Mesothelial cell of epicardium (in vitro differentiated cells): ENCODE measurements around the gene EEFSEC. TPM values are rescaled to one million over a fixed set of nuclear protein-coding genes. Genes with fewer than 3 reads are reported as not detected.

Experiments used
- DNase-seq, 2 experiments: peaks; one replicate each; pipeline ENCODE4 v3.0.0; 2021; ENCODE audit warnings: low spot score in 2 of 2; ENCODE audit not compliant: unreplicated experiment in 2 of 2
- H3K27ac Mint-ChIP-seq: 2 replicates; pipeline ENCODE4 v1.8.0; 2021; ENCODE audit warnings: mixed read lengths
- H3K27me3 Mint-ChIP-seq: 2 replicates; pipeline ENCODE4 v1.8.0; 2021; ENCODE audit warnings: low read depth, mixed read lengths
- H3K36me3 Mint-ChIP-seq: 2 replicates; pipeline ENCODE4 v1.8.0; 2021; ENCODE audit warnings: mixed read lengths
- H3K4me1 Mint-ChIP-seq: 2 replicates; pipeline ENCODE4 v1.8.0; 2021; ENCODE audit warnings: mixed read lengths
- H3K4me3 Mint-ChIP-seq: 2 replicates; pipeline ENCODE4 v1.8.0; 2021; ENCODE audit warnings: mild to moderate bottlenecking, moderate library complexity, mixed read lengths
- H3K9me3 Mint-ChIP-seq: 2 replicates; pipeline ENCODE4 v1.8.0; 2021; ENCODE audit warnings: mixed read lengths
- CTCF ChIP-seq: fragments of 200-600 bp; sonication (generic); IDR thresholded peaks from one replicate; pipeline ENCODE4 v1.5.0; 2021; ENCODE audit warnings: antibody characterized with exemption; ENCODE audit not compliant: unreplicated experiment
- total RNA-seq: library from RNA; stranded (reverse); gene quantifications from 3 replicates; pipeline ENCODE4 v1.2.1, GENCODE V29; 2021

The EEFSEC gene
- total RNA-seq, 1 donor from 2014 or later = 19.4 TPM

DNA sequence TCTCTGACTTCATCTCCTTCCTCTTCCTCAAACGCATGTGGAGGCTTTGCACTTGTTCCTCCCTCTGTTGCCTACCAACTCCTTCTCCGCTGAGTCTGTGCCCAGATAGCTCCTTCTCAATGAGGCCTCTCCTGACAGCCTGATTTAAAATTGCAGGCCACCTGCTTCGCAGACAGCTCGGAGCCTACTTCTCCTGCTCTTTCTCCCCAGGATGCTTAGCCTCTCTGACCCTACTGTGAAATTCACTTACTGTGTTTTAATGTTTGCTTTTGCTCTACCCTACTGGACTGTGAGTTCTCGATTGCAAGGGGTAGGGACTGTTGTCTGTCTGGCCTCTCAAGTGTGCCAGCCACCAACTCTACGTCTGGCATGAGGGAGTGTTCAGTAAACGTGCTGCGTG lies 83.4 kb downstream of the EEFSEC start:
- Mint-ChIP-seq H3K4me1 (peaks cover 62% of the 10 kb centered on the region), H3K4me3 (no peak overlapping the region), H3K27me3 (no peaks in the 10 kb centered on the region), H3K36me3 (no peaks in the 10 kb centered on the region), H3K9me3 (no peaks in the 10 kb centered on the region), H3K27ac (peak overlapping the region; percentile 27)
- DNase-seq = no peak
- TF ChIP-seq CTCF = no peak

GRCh38 chr3:128237348-128238183 lies 84.3 kb downstream of the EEFSEC start:
- Mint-ChIP-seq H3K4me3 (no peak overlapping the region), H3K9me3 (no peaks in the 10 kb centered on the region), H3K4me1 (peaks cover 54% of the 10 kb centered on the region), H3K27me3 (no peaks in the 10 kb centered on the region), H3K27ac (peak overlapping the region; percentile 48), H3K36me3 (no peaks in the 10 kb centered on the region)
- TF ChIP-seq CTCF = no peak
- no peak for DNase-seq

- H3K4me1 Mint-ChIP-seq = peaks cover 50% of the 10 kb centered on the region
- no peaks in the 10 kb centered on the region for H3K27me3 Mint-ChIP-seq
- no peaks in the 10 kb centered on the region for H3K36me3 Mint-ChIP-seq
- no peak for TF ChIP-seq CTCF
- no peak for DNase-seq
- H3K27ac Mint-ChIP-seq = peak overlapping the region; percentile 48
- H3K9me3 Mint-ChIP-seq = no peaks in the 10 kb centered on the region
- H3K4me3 Mint-ChIP-seq = no peak overlapping the region
These were observed 84.9 kb downstream of the EEFSEC start for GRCh38 chr3:128238184-128238489.

GRCh38 chr3:128239304-128239703 lies 86.0 kb downstream of the EEFSEC start:
- no peak for TF ChIP-seq CTCF
- Mint-ChIP-seq H3K36me3 (no peaks in the 10 kb centered on the region), H3K4me3 (no peak overlapping the region), H3K9me3 (no peaks in the 10 kb centered on the region), H3K4me1 (peaks cover 42% of the 10 kb centered on the region), H3K27me3 (no peaks in the 10 kb centered on the region), H3K27ac (no peak overlapping the region)
- no peak for DNase-seq

DNA sequence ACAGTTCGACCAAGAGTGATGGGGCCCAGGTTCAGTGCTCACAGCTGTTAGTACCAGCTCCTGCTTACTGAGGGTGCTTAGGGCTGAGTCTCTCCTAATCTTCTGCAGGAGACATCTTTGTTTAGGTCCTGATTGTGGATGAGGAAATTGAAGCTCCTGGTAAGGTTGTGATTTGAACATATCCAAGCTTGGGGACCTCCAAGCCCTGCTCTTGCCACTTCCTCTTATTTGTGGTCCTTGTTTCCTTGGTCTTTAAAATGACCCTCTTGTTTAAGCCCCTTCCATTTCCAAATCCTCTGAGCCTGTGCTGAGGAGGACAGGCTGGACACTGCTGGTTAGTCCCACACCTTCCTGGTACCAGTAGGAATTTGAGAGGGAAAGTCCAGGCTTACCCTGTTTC lies 87.0 kb downstream of the EEFSEC start:
- H3K27me3 Mint-ChIP-seq = no peaks in the 10 kb centered on the region

More for the DNA sequence above, 87.0 kb downstream of the EEFSEC start:
- no peak for DNase-seq
- H3K9me3 Mint-ChIP-seq = no peaks in the 10 kb centered on the region
- H3K27ac Mint-ChIP-seq = no peak overlapping the region
- no peak for TF ChIP-seq CTCF
- H3K4me3 Mint-ChIP-seq = no peak overlapping the region
- peaks cover 38% of the 10 kb centered on the region for H3K4me1 Mint-ChIP-seq
- no peaks in the 10 kb centered on the region for H3K36me3 Mint-ChIP-seq
